NCI-H2107 treated with DMSO at 0.1 percent for 48 hours (cell line): Measurements from ENCODE around the gene GPRC5D.
A peak's percentile ranks its signal among the peaks of the same experiment; 100 is the strongest.

ENCODE experiments used
- DNase-seq: peaks from one replicate; lab custom pipeline; 2025; ENCODE audit not compliant: unreplicated experiment; lab: John Stamatoyannopoulos, UW

GPRC5D gene

DNA sequence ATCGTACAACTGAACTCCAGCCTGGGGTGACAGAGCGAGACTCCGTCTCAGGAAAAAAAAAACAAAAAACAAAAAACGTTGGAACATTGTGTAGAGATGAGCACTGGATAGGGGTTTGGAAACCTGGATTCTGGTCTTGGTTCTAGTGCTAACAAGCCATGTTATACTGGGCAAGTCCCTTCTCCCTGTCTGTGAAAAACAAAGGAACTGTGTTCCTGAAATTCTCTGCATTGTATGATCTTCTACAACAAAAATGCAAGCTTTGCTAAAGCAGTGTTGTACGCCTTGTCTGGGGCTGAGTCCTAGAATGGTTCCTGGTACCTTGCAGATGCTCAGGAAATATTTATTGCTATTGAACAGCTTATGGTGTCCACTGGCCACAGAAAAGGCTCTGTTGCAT is 13.4 kb downstream of the GPRC5D start:
- no peak for DNase-seq

DNA sequence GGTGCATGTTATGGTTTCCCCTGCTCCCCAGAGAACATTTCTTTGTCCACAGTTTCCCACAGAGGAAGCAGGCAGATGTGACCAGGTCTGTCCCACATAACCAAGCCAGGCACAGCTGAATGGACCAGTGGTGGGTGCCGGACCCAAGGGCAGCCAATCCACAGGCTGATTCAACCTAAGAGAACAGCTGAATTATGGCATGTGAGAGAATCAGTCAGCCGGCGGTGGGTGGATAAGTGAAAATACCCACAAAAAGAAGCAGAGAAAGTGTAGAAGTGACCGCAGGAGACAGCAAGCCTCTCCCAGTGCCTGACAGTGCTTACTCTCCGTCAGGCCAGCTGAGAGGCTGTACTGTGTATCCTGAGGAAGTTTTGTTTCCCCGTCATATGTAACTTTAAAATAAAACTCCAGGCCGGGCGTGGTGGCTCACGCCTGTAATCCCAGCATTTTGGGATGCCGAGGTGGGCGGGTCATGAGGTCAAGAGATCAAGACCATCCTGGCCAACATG is 14.9 kb downstream of the GPRC5D start:
- DNase-seq: no peak

DNA sequence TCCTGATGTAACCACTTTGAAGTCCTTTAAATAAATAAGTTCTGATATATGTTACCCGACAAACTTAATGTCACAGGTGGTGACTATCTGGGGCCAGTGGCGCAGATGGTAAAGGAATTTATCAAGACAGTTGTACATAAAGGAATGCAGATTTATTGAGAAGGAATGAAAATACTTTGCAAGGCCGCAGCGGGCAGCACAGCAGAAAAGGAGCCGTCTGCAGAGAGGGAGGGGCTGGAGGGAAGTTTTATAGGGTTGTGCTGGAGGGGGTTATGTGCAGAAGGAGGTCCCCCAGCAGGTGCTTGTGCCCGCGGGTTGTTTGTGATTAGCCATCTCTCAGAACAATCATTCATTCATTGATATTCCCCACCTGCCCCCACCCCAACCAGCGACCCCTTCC is 17.4 kb downstream of the GPRC5D start:
- DNase-seq: no peak

DNA sequence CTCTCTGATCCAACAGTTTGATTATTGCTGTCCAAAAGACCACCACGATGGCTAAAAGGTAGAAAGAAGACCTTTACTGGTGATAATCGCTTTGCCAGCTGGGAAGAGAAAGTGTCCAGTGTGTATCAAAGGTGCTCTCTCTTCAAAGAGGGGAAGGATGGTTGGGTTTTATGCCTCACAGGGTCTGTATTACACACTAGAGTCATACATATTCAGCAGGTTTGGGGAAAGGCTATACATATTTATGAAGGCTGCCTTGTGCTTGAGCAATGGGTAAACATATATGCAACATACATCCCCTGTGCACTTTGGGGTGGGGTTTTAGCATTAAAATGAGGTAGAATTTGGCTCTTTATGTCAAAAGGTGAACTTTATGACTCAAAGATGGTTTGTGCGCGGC is 18.2 kb downstream of the GPRC5D start:
- DNase-seq: no peak

DNA sequence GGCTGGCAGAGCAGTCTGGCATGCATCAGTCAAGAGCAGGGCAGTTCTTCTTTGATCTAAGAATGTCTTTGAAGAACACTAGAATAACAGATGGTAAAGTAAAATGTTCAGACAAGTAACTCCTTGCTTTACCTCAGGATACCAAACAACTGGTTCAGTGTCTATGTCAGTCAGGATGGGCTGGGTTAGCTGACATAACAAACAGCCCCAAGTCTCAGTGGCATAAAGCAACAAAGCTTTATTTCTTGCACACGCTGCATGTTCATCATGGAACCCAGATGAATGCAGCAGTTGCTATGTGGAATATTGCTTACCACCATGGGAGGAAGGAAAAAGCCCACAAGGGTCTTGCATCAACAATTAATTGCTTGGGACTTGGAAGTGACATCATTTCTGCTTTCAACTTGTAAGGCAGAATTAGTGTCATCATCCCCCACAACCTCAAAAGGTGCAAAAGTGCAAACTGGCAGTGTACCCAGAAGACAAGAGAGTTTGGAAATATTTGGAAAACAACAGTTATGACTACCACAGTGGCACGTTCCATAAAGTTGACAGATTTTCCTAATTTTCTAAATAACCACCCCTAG is 21.2 kb downstream of the GPRC5D start:
- DNase-seq: no peak

DNA sequence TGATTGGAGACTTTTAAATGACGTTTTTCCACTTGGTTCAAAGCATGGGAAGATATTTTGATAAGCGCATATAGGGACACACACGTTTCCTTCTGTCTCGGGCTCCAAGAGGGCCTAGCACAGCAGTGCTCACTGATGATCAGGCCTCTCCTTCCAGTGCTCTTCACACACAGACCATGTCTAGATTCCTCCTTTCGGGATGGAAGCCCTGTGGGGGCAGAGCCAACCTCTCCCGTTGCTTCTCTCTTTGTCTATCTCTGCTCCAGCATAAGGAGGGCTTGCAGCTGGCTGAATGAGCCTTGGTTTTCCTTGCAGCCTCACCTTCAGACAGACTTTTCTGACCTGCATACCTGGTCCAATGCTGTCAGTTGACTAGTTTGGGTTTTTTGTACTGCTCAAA is 22.3 kb downstream of the GPRC5D start:
- no peak for DNase-seq

DNA sequence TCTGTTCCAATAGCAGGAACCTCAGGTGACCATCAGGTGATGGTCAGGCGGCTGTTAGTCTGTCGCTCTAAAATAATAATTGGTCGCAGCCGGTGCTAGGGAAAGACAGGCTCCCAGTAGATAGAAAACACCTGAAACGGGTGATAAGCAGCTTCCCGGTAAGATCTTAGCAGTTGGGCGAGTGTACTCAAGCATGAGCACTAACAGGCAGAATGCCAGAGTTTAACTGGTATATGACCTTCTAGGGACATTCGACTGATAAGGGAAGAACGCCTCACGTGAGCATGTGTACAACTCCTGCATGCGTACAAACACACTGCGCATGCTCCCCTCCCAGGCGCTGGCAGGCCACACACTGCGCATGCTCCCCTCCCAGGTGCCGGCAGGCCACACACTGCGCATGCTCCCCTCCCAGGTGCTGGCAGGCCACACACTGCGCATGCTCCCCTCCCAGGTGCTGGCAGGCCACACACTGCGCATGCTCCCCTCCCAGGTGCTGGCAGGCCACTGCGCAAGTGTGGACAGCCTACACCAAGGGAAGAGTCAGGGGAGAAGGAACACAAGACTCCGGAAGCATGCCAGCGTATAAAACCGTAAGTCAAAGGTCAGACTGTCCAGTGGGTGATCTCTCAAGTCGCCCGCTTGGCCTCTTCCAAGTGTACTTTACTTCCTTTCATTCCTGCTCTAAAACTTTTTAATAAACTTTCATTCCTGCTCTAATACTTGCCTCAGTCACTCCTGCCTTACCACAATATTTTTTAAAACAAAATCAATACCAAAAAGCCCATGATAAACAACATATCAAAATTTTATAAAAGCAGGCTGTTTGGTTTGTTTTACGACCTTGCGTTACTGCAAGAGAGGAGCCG is 24.5 kb downstream of the GPRC5D start:
- DNase-seq: peak; percentile 82

DNA sequence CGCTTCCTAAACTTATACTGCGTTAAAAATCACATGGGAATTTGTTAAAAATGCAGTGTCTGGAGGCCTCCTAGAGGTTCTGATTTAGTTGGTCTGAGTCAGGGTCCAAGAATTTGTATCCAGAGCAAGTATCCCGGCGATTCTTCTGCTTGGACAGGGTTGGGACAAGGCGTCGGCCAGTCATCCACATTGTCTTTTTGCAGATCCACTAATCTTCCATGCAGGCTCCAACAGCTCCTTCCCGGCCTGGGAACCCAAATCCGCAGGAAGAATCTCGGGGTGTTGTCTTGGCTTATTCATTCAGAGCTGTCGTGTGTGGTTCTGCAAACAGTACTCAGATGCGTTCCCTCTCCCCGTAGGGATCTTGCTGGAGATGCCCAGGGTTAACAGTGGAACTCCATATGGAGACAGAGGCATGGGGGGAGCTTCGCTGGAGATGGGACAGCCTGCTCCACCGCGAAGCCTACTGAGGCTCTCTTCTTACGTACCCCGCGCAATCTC is 25.3 kb downstream of the GPRC5D start:
- no peak for DNase-seq

DNA sequence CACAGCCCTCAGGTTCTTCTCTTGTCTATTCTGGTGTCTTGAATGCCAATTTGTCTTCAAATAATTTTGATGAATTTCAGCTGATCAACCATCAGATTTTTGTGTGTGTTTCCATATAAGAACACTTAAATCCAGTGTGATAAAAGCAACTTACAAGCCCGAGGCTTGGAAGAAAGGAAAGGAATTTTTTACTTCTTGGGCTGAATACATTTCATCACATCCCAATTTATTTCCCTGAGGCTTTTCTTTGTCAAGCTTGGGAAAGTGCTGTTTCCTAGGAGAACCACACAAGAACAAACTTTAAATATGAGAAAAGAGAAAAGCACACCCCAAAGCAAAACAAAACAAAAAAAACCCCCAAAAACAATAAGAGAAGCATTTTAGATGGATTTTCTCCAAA is 26.6 kb downstream of the GPRC5D start:
- DNase-seq: no peak

DNA sequence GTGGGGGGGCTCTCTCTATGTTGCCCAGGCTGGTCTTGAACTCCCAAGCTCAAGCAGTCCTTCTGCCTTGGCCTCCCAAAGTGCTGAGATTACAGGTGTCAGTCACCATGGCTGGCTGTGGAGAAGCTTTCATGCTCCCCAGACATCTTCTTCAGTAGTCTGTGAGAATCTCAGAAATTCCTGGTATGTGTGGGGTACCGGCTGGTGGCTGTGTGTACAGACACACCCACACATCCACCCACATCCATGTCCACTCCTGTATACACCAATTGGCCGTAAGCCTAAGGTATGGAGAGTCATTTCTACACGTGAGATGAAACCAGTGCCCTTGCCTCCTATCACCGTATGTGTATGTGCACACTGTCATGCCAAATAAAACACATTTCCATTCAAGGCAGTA is 27.8 kb downstream of the GPRC5D start:
- DNase-seq: no peak

DNA sequence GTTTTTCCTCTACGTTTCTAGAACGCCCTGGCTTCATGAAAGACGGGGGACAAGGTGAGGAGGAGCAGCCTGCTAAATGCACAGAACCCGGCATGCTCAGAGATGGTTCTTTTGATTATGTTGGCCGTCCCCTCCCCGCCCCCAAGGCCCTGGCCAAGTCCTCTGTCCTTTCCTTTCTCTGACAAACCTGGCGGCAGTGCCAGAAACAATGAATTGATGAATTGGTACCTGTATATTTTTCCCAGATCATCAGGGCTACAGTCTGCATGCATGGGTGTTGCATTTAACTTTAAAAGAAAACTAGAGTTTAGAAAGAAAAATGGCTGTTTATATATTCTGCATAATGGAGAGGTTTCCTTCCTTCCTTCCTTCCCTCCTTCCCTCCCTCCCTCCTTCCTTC is 29.0 kb downstream of the GPRC5D start:
- DNase-seq: no peak

DNA sequence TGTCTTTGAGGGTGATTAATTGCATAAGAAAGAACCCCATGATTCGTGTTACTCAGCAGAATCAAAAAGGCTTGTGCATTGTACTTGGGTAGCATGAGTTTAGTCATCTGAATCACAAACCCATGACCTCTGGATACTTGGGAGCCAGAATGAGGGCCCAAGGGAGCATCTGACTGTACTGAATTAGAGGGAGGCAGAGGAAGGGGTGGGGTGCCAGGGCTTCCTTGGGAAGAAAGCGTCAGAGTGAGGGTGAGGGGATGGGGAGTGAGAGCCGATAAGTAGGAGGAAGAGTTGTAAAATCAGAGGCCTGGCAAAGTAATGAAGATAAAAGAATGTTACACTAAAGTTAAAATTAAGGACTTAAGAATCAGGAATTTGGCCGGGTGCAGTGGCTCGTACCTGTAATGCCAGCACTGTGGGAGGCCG is 29.8 kb downstream of the GPRC5D start:
- DNase-seq: no peak

DNA sequence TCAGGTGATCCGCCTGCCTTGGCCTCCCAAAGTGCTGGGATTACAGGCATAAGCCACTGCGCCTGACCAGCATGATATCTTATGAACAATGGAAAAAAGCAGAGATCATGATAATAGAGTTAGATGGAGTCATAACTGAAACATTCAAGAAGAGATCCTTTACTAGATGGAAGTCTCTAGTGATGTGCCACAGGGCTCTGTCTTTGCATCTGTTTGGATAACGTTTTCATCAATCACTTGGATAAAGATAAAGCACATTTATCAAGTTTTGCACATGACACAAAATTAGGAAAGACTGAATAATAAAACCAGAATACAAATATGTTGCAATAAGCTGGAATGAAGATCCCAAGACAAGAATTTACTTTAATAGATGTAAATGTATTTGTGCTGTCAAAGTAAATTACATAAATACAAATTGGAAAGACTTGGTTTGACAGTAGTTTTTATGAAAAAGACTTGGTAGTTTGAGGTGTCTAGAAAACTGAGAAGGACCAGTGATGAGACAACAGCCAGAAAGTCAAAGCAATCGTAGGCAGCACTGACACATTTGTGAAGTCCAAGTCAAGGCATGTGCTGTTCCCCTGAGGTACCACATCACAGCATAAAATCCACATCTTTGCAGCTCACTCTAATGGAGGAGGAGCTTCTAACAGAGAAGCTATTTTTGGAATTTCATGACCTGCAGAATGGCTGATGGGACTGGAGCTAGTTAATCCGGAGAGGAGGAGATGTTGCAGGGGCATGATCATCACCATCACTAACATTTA is 32.1 kb downstream of the GPRC5D start:
- no peak for DNase-seq

DNA sequence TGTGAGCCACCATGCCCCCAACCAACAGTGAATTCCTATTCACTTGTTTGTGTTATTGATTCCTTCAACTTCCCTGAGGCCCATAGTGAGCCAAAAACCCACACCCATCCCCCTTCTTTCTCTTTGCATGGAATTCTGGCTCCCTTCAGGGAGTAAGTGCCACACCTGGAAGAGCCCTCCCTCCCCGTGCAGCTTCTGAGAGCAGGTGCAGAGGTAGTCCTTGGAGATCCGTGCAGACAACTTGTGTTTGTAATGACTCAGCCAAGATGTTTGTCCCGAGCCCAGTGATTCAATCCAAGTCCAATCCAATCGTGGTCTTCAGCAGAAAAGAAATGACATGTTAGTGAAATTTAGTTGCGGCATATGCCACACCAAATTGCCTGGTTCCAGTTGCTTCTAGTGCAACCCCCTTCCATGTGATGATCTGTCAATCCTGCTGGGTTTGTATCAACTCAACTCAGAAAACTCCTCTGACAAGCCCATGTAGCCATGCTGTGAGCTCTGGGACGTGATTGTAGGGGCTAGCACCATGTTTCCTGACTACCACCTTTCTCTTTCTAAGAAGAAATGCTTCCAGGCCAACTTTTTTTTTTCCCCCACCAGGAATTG is 33.1 kb downstream of the GPRC5D start:
- no peak for DNase-seq

DNA sequence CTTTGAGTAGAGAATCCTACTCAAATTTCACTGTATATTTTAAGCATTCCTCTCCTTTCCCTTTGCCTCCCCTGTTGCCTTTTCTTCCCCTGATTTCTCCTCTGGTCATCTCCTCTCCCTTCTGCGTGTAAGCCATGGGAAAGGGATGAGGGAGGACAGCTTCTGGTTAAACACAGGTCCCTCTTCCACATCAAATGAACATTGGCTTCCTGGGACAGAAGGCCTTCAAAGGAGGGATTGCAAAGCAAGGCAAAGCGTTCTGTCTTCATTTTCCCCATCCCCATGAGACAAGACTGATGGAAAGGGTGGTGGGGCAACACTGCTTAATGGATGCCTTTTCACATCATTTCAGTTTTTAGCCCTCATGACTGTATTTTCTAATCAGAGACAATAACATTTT is 34.5 kb downstream of the GPRC5D start:
- no peak for DNase-seq

DNA sequence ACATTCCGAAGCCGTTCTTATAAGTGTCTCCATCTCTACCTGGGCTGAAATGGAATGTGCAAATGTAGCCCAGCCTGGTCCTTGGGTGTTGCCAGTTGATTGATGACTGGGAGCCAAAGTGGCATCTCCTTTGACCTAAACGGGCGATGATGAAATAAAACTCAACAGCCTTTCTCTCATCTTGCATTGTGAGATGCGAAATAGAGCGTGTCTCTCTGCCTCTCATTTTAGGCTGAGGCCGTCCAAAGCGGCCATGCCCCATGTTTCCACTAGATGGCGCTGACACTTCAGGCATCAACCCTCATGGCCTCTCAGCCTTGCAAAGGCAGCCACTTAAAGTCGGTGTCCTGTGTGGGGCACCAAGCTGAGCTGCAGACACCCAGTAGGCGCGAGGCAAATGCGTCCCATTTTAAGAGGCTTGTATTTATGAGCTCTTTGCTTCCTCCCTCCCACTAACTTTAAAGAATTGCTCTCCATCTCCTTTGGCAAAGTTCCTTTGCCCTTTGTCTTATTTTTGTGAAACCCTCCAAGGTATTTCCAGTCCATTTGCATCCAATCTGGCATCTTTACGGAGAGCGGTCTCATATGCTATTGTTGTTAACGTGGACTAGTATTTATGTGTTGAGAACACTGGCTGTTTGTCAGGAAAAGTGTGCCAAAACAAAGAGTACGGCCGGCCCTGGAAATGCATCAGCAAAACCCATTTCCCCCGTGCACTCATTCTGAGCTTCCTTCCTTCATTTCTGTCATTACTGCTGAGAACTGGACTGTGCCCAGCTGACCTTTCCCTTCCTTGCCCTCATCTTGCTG is 35.6 kb downstream of the GPRC5D start:
- DNase-seq: peak; percentile 73

DNA sequence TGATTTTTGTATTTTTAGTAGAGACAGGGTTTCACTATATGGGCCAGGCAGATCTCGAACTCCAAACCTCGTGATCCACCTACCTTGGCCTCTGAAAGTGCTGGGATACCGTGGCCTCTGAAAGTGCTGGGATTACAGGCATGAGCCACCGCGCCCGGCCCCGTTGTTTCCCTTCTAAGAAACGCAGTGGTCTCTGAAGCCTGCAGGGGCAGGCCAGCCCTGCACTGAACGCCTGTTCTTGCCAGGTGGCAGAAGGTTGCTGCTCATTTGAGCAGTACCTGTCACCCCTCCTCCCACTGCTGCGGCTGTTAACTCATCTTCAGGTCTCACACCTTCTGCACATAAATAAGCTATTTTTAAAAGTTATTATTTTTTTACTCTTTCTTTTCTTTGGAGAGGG is 36.3 kb downstream of the GPRC5D start:
- no peak for DNase-seq

DNA sequence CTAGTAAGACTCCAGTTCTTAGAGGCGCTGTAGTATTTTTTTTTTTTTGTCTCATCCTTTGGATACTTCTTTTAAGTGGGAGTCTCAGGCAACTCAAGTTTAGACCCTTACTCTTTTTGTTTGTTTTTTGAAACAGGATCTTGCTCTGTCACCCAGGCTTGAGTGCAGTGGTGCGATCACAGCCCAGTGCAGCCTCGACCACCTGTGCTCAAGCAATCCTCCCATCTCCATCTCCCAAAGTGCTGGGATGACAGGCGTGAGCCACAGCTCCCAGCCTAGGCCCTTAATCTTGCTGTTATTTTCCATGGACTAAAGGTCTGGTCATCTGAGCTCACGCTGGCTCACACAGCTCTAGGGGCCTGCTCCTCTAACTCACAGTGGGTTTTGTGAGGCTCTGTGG is 39.3 kb downstream of the GPRC5D start:
- no peak for DNase-seq

DNA sequence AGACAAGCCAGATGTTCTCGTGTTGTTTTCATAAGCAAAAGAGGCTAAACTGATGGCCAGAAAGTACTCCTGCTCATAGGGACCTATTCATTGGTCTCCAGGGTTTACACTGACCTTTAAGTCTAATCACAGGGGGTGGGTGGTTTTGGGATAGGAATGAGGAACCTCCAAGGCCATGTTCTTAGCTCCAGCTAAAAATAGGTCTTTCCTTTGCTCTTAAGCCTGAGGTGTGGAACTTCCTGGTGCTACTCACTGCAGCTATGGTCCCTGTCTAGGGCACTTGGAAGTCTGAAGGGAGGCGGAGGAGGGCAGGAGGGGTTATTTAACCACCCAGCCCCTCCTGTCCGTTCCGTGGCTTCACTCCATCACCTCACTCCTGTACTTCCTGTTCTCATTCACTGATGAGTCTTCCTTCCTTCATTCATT is 42.0 kb downstream of the GPRC5D start:
- DNase-seq: no peak

DNA sequence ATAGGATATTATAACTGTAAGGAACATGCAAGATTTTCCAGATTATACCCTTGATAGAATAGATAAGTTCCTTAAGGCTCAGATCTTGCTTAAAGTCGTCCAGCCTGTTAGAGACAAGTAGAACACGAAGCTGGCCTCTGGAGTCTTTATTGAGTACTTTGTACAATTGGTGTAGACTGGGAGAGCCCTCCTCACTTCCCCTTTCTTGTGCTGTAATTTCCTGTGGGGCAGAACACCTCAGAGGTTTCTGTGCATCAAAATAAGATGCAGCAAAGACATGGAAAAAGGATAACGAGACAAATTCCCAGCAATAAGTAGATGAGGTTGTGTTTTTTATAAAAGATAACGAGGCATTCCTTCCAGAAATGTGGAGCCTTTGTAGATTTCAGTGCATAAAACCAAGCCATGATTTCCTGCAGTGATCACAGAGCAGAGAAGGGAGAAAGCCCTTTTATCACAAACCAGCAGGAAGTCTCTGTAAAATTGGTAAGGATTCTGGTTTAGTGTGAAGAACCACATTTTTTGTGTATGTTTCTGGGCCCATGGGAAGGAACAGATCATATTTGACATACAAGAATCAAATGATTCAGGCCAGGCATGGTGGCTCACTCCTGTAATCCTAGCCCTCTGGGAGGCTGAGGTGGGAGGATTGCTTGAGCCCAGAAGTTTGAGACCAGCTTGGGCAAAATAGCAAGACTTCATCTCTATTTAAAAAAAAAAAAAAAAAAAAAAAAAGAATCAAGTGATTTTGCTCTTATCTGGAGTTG is 42.6 kb downstream of the GPRC5D start:
- no peak for DNase-seq
